Measurements from ENCODE around the gene PPP1R3C. TPM values are rescaled to one million over a fixed set of nuclear protein-coding genes. Genes with fewer than 3 reads are reported as not detected.

Gene PPP1R3C
- total RNA-seq, 4 donors from 2014 or later, result 5.3 to 30.2 (median 10.3) TPM

DNA sequence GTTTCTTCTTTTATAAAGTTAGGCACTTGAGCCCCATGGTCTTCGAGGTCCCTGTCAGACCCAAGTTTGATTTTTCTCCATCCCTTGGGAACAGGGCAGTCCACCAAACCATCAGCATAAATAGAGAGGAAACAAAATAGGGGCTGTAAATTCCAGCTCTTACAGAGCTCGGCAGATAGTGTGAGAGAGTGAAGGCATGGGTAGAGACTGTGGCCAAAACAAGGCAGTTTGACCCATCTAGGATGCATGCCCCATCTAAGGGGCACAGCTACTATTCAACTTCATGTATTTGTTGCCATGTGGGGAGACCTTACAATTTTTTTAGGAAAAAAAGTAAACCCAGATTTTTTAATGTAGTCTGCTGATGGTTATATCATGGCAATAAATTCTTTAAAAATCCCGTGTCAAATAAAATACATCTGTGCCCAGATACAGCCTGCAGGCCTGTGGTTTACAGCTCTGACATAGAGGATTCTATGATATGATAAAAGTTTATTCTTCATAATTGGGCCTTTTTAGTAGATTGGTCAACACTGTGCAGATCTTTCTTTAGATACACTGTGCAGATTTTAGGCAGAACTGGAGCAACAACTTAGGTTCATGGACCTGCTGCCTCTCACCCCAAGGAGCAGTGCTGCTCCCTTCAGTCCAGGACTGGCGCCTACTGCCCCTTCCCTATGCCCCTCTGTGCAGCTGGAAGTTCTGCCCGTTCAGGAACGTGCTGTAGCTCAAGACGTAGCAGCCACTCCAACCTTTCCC, 5.3 kb downstream of the PPP1R3C start:
- TF ChIP-seq POLR2A (IDR thresholded peaks at IDR 0.05), result no peak
- TF ChIP-seq, protein P1, sequence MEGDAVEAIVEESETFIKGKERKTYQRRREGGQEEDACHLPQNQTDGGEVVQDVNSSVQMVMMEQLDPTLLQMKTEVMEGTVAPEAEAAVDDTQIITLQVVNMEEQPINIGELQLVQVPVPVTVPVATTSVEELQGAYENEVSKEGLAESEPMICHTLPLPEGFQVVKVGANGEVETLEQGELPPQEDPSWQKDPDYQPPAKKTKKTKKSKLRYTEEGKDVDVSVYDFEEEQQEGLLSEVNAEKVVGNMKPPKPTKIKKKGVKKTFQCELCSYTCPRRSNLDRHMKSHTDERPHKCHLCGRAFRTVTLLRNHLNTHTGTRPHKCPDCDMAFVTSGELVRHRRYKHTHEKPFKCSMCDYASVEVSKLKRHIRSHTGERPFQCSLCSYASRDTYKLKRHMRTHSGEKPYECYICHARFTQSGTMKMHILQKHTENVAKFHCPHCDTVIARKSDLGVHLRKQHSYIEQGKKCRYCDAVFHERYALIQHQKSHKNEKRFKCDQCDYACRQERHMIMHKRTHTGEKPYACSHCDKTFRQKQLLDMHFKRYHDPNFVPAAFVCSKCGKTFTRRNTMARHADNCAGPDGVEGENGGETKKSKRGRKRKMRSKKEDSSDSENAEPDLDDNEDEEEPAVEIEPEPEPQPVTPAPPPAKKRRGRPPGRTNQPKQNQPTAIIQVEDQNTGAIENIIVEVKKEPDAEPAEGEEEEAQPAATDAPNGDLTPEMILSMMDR (IDR thresholded peaks at IDR 0.05), result no peak
- intact Hi-C loops (cut with DNase I; ENCODE audit: low total_unique reads), result no loop called here
- no peak for DNase-seq (ENCODE audit: low spot score in 2 of 2)
- 68 to 70% methylated on average over 7 of the region's 7 CpGs for WGBS, 2 donors
- no peak overlapping the region for H3K4me3 ChIP-seq (ENCODE audit: low read depth, poor library complexity, severe bottlenecking)

DNA sequence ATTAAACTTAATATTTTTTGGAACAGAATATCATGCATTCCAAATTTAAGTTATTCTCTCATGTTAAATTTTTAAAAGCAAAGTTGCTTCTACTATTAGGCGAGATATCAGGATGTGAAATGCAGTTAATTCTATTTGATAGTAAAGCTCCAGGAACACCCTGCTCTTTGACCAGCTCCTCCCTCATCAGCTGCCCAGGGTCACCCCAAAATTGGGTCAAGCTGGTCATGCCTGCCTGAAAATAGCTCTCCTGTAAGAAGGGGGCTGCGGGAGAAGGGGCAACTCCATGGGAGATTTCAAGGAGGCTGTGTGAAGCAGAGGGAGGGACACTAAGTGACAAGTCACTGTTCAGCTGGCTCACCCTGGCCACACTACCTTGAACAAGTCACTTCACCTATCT, 5.9 kb downstream of the PPP1R3C start:
- TF ChIP-seq, protein P1 (IDR thresholded peaks at IDR 0.05), result no peak
- TF ChIP-seq POLR2A (IDR thresholded peaks at IDR 0.05), result no peak
- WGBS, 2 donors, result 89 to 90% methylated on average over 2 of the region's 2 CpGs
- intact Hi-C loops (cut with DNase I; ENCODE audit: low total_unique reads), result no loop called here
- H3K4me3 ChIP-seq (ENCODE audit: low read depth, poor library complexity, severe bottlenecking), result no peak overlapping the region
- DNase-seq (ENCODE audit: low spot score in 2 of 2), result no peak

DNA sequence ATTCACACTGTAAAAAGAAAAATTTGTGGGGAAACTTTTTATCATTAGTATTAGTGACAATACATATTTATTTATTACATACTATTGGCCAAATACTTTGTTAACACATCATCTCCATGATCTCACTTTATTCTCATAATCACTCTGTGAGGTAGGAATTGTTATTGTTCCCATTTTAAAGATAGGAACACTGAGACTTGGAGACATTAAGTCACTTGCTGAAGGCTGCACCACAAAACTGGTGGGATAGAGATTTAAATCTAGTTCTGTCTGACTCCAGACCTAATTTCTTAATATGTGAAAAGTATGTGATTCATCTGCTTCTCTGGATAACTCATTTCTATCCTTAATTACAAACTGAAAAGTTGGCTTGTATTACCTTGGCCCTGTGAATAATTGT, 8.2 kb downstream of the PPP1R3C start:
- TF ChIP-seq, protein P1 (IDR thresholded peaks at IDR 0.05), result no peak
- no peak for TF ChIP-seq POLR2A (IDR thresholded peaks at IDR 0.05)
- no peak overlapping the region for H3K4me3 ChIP-seq (ENCODE audit: low read depth, poor library complexity, severe bottlenecking)
- intact Hi-C loops (cut with DNase I; ENCODE audit: low total_unique reads), result no loop called here
- DNase-seq (ENCODE audit: low spot score in 2 of 2), result no peak

DNA sequence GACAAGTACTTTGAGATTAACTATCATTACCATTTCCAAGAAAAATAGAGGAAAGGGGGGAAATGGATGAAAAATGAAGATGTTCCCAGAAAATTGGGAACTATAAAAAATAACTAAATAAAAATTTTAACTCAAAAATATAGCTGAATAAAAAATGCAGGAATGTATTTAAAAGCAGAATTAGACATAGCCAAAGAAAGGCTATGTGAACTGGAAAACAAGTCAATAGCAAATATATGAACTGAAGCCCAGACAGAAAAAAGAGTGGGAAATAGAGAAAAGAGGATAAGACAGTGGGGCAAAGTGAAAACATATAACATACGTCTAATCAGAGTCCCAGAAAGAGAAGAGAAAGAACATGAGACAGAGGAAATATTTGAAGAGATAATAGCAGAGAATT, 10.3 kb downstream of the PPP1R3C start:
- no peak for DNase-seq (ENCODE audit: low spot score in 2 of 2)
- TF ChIP-seq POLR2A (IDR thresholded peaks at IDR 0.05), result no peak
- TF ChIP-seq, protein P1 (IDR thresholded peaks at IDR 0.05), result no peak
- H3K4me3 ChIP-seq (ENCODE audit: low read depth, poor library complexity, severe bottlenecking), result no peak overlapping the region
- intact Hi-C loops (cut with DNase I; ENCODE audit: low total_unique reads), result no loop called here
- 95 to 97% methylated on average over 1 of the region's 1 CpG for WGBS, 2 donors

DNA sequence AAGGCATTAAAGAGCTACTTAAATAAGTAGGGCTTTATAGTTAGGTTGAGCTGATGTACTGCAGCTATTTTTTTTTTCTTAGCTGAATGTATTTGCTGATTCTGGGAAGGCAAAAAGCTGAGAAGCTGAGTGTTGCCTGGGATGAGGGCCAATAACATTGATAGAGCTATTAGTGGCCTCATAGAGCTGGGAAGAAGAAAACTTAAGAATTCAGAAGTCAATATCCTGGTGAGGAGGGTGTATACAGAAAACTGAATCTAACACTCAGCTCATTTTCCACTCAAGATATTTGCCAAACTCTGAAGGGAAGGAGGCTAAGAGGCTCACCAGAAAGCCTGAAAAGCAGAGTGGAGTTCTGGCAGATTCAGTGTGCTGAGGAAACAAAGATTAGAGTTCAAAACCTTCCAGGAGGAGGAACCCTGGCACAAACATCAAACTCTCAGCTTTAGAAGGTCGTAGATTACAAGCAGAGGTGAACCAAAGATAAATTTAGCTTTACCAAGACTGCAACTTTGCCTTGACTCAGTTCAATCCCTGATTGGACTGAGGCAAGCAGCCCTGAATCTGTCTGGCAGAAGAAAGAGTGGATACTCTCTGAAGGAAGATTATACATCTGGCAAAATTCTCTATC, 11.3 kb downstream of the PPP1R3C start:
- TF ChIP-seq, protein P1 (IDR thresholded peaks at IDR 0.05), result no peak
- no peak for TF ChIP-seq POLR2A (IDR thresholded peaks at IDR 0.05)
- no peak for DNase-seq (ENCODE audit: low spot score in 2 of 2)
- intact Hi-C loops (cut with DNase I; ENCODE audit: low total_unique reads), result no loop called here
- 48 to 75% methylated on average over 1 of the region's 1 CpG for WGBS, 2 donors
- no peak overlapping the region for H3K4me3 ChIP-seq (ENCODE audit: low read depth, poor library complexity, severe bottlenecking)

Data from lower leg skin (tissue), 4 donors.